ENCODE measurements around the gene DSTN.

Gene DSTN

DNA sequence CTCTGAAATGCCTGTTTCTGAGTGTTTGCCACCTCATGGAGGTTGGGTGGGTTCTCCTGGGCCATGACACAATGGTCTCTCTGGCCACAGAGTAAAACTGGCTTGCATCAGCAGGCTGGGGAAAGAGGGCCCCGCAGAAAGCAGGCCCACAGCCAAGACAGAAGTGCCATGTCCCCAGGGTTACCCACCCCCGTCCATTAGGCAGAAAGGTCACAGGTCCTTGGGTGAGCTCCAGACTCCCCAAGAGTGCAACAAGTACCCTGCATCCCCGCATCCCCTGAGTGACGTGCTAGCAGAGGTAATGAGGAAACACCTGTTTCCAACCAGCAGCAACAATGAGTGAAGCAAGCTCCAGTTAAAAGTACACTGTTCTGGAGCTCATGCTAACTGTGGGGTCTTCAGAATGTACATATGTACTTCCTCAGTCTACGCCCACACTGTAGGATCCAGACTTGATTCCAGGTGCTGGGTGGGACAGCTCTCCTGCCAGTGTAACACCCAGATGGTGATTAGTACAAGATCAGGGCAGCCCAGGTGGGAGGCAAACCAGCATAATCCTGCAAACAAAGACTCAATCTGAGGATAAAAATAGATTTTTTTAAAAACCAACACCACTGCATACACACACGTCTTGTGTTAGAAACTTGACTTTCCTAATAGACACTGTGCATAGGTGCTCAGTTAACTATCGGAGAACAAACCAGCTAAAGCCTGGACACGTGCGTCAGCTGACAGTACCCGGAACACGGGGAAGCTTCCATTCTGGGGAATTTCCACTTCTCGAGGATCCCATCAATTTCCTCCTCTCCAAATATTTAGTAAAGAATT is 80.6 kb downstream of the DSTN start:
- TF ChIP-seq, protein P1, sequence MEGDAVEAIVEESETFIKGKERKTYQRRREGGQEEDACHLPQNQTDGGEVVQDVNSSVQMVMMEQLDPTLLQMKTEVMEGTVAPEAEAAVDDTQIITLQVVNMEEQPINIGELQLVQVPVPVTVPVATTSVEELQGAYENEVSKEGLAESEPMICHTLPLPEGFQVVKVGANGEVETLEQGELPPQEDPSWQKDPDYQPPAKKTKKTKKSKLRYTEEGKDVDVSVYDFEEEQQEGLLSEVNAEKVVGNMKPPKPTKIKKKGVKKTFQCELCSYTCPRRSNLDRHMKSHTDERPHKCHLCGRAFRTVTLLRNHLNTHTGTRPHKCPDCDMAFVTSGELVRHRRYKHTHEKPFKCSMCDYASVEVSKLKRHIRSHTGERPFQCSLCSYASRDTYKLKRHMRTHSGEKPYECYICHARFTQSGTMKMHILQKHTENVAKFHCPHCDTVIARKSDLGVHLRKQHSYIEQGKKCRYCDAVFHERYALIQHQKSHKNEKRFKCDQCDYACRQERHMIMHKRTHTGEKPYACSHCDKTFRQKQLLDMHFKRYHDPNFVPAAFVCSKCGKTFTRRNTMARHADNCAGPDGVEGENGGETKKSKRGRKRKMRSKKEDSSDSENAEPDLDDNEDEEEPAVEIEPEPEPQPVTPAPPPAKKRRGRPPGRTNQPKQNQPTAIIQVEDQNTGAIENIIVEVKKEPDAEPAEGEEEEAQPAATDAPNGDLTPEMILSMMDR (IDR thresholded peaks at IDR 0.05): no peak
- no peak overlapping the region for H3K27ac ChIP-seq
- H3K4me2 ChIP-seq (ENCODE audit: low read length): no peak overlapping the region
- no peaks in the 10 kb centered on the region for H3K27me3 ChIP-seq (ENCODE audit: control insufficient read depth, insufficient read depth, low read length)
- H3K4me1 ChIP-seq: peaks cover 41% of the 10 kb centered on the region
- no peaks in the 10 kb centered on the region for H3K9me3 ChIP-seq (ENCODE audit: control insufficient read depth, low read length)
- peaks cover 64% of the 10 kb centered on the region for H3K79me2 ChIP-seq
- H2AFZ ChIP-seq: no peak overlapping the region
- H3K36me3 ChIP-seq (ENCODE audit: control insufficient read depth, insufficient read depth, low read length): no peaks in the 10 kb centered on the region
- H3K9ac ChIP-seq: no peak overlapping the region
- H3K4me3 ChIP-seq (ENCODE audit: low read depth, low read length): no peak overlapping the region

DNA sequence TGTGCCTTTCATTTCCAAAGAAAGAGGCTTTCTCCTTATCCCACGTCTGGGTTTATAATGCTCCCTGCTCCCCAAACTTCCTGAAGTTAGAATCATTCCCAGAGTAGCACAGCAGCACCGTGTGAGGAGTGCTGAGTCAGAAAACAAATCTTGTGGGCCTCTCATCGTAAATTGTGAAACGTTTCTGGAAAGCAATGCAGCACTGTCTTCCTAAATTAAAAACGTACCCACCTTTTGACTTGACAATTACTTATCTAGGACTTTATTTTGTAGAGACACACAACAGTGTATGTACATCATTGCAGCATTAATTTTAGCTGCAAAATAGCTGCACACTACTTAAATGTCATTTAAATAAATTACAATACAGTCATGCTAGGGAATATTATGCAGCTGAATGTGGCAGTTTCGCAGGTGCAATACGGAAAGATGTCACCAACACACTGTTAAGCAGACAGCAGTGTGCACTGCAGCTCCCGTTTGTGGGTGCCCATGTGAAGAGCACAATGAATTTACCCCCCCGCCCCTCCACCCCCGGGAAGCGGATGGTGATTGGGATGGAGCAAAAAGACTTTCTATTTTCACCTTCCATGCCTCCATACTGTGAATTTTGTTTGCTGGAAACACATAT is 81.4 kb downstream of the DSTN start:
- Histone ChIP-seq H3K9ac (no peak overlapping the region), H3K4me3 (ENCODE audit: low read depth, low read length) (no peak overlapping the region), H3K36me3 (ENCODE audit: control insufficient read depth, insufficient read depth, low read length) (no peaks in the 10 kb centered on the region), H3K27me3 (ENCODE audit: control insufficient read depth, insufficient read depth, low read length) (no peaks in the 10 kb centered on the region), H3K4me1 (peaks cover 33% of the 10 kb centered on the region), H3K79me2 (peaks cover 57% of the 10 kb centered on the region), H3K4me2 (ENCODE audit: low read length) (no peak overlapping the region), H2AFZ (no peak overlapping the region), H3K27ac (no peak overlapping the region), H3K9me3 (ENCODE audit: control insufficient read depth, low read length) (no peaks in the 10 kb centered on the region)
- TF ChIP-seq, protein P1 (IDR thresholded peaks at IDR 0.05): no peak

DNA sequence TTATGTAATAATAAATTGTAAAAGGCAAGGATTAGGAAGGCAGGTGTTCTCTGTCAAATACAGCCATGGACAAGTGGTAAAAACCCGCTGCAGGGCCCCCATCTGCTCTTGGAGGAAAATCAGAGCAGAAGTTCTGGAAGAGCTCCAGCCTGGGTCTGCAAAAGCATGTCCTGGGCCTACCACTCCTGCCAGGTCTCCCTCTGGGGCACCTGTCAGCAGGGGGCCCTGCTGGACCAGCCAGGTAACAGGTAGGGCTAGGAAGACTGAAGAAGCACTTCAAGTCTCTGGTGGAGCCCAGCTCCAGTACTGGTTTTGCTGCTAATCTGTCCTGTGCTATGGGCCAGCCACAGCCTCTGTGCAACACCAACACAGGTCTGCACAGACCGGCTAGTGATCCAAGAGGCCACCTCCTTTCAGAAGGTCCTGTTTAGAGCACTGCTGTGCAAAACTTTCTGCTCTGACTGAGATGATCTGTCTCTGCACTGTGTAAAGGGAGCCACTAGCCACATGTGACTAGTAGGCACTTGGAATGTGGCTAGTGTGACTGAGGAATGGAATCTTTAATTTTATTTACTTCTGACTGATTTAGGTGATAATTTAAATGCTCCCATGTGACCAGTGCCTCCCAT is 82.0 kb downstream of the DSTN start:
- Histone ChIP-seq H3K27me3 (ENCODE audit: control insufficient read depth, insufficient read depth, low read length) (no peaks in the 10 kb centered on the region), H3K36me3 (ENCODE audit: control insufficient read depth, insufficient read depth, low read length) (no peaks in the 10 kb centered on the region), H3K4me1 (peaks cover 27% of the 10 kb centered on the region), H3K27ac (no peak overlapping the region), H3K9me3 (ENCODE audit: control insufficient read depth, low read length) (no peaks in the 10 kb centered on the region), H2AFZ (no peak overlapping the region), H3K4me2 (ENCODE audit: low read length) (no peak overlapping the region), H3K9ac (no peak overlapping the region), H3K4me3 (ENCODE audit: low read depth, low read length) (no peak overlapping the region), H3K79me2 (peaks cover 57% of the 10 kb centered on the region)
- TF ChIP-seq, protein P1 (IDR thresholded peaks at IDR 0.05): peak; percentile 31

DNA sequence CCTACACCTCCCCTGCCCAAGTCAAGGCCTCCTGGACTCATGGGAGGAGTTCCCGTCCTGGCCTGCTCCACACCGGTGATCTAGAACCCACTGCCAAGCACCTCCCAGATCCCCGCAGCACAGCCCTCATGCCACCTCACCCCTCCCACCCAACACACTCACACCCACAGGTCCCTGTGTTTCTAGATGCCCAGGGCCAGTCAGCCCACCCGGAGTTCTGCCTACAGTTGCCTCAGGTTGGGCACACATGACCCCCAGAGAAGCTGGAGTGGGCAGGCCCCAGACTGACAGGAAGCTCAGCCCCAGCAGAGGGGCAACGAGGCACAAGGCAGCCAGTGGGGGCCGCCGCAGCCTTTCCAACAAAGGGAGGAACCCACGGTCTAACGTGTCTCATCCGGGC is 82.5 kb downstream of the DSTN start:
- no peaks in the 10 kb centered on the region for H3K9me3 ChIP-seq (ENCODE audit: control insufficient read depth, low read length)
- H3K27ac ChIP-seq: no peak overlapping the region
- peaks cover 52% of the 10 kb centered on the region for H3K79me2 ChIP-seq
- no peak overlapping the region for H3K9ac ChIP-seq
- H3K4me3 ChIP-seq (ENCODE audit: low read depth, low read length): no peak overlapping the region
- peaks cover 23% of the 10 kb centered on the region for H3K4me1 ChIP-seq
- H3K27me3 ChIP-seq (ENCODE audit: control insufficient read depth, insufficient read depth, low read length): no peaks in the 10 kb centered on the region
- H3K36me3 ChIP-seq (ENCODE audit: control insufficient read depth, insufficient read depth, low read length): no peaks in the 10 kb centered on the region
- TF ChIP-seq, protein P1 (IDR thresholded peaks at IDR 0.05): no peak
- H3K4me2 ChIP-seq (ENCODE audit: low read length): no peak overlapping the region
- no peak overlapping the region for H2AFZ ChIP-seq
